NCI-H748 (cell line): ENCODE measurements around the gene C8G.

Source experiments
- DNase-seq: peaks from one replicate; lab custom pipeline; 2025; ENCODE audit not compliant: unreplicated experiment; lab: John Stamatoyannopoulos, UW

The C8G gene

GRCh38 chr9:136920069-136920468 lies 25.0 kb upstream of the C8G start:
- no peak for DNase-seq

- no peak for DNase-seq
These were observed 24.3 kb upstream of the C8G start for GRCh38 chr9:136920734-136921231.

- no peak for DNase-seq
These were observed 23.7 kb upstream of the C8G start for GRCh38 chr9:136921307-136921706.

DNA sequence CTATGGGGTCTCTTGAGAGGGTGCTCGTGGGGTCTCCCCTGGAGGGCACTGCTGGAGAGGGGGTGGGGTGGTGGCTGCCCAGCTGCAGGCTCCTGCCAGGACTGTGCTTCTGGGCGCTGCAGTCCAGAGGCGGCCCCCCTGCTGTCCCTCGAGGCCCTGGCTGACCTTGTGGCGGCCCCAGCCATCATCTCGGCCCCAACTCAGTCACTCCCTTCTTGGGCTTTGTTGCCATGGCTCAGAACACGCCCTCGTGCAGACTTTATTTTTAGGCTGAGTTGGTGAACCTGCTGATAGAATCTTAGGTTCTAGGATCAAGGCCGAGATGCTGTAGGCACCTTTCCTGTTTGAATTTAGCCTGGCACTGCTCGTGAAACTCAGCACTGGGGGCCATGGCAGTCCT lies 23.3 kb upstream of the C8G start:
- no peak for DNase-seq

- DNase-seq, result no peak
These were observed 22.5 kb upstream of the C8G start for GRCh38 chr9:136922540-136922939.

GRCh38 chr9:136923881-136924280 lies 21.2 kb upstream of the C8G start:
- no peak for DNase-seq

DNA sequence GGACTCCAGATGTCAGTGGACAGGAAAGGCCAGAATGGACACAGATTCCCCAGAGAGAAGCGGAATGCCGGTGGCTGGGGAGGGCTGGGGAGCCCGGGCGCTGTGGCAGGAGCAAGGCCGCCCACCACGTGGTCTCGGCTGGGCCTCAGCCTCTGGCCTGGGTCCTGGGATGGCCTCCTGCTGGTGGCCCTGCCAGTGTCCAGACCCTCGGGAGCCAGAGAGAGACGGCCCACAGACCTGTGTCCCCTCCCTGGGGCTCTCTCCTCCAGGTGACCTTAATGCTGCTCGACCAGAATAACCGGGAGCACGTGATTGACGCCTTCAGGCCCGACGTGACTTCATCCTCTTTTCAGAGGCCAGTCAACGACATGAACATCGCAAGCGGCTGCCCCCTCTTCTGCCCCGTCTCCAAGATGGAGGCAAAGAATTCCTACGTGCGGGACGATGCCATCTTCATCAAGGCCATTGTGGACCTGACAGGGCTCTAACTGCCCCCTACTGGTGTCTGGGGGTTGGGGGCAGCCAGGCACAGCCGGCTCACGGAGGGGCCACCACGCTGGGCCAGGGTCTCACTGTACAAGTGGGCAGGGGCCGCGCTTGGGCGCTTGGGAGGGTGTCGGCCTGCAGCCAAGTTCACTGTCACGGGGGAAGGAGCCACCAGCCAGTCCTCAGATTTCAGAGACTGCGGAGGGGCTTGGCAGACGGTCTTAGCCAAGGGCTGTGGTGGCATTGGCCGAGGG lies 19.5 kb upstream of the C8G start:
- no peak for DNase-seq

DNA sequence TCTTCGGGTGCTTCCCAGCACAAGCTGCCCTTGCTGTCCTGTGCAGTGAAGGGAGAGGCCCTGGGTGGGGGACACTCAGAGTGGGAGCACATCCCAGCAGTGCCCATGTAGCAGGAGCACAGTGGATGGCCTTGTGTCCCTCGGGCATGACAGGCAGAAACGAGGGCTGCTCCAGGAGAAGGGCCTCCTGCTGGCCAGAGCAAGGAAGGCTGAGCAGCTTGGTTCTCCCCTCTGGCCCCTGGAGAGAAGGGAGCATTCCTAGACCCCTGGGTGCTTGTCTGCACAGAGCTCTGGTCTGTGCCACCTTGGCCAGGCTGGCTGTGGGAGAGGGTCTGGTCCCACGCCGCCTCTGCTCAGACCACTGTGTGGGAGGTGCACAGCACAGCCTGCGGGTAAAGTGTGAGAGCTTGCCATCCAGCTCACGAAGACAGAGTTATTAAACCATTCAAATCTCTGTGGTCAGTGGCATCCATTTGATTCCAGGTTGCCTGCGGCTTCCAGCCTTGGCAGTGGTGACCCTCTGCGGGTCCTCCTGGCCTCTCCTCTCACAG lies 18.8 kb upstream of the C8G start:
- no peak for DNase-seq

DNA sequence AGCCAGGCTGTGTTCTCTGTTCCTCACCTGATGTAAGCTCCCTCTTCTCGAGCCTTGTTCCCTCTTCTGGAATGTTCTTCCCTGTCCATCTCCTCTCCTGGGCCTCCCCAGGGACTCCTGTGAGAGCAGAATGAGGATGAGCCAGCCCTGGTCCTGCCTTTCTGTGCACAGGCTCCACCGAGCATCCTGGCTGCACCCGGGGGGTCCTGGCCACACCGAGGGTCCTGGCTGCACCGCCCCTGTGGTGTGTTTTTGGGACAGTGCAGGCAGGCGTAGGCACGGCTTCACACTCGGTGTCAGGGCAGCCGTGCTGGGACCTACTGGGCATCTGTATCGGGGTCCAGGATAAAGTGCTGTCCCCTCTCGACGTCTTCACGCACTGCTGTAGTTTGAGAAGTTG lies 18.3 kb upstream of the C8G start:
- DNase-seq, result no peak

DNA sequence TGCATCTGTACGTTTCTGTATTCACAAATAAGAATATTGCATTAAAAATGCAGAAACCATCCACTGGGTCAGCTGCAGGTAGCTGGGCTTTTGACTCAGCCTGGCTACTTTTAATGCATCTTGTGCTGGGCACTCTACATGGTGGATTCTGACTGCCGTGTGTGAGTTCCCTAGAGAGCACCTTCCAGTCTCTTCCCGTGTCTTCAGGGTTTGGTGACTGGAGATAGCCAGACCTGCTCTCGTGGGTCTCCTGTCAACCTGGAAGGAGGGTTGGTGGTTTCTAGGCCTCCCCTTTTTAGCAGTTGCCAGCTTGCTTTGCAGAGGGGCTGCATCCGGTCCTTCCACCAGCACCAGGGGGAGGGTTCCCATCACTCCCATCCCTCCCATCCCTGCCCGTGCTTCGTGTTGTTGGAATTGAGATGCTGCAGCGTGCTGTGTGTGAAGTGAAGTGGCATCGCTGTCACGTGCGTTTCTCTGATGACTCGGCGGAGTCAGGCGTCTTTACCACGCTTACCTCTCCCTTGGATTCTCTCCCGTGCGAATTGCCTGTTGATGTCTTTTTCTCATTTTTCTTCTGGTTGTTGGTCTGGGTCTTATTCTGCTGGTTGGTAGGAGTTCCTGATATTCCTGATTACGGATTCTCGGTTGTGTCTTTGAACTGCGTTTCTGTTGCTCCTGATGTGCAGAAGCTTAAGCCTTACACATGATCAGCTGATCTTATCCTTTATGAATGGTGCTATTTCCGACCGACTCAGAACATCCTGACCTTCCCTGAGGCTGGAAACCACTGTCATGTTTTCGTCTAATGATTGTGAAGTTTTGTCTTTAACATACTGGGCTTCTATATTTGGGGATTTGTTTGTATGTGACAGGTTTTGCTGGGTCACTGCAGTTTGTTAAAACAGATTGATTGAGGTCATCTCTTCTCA lies 17.4 kb upstream of the C8G start:
- no peak for DNase-seq

DNA sequence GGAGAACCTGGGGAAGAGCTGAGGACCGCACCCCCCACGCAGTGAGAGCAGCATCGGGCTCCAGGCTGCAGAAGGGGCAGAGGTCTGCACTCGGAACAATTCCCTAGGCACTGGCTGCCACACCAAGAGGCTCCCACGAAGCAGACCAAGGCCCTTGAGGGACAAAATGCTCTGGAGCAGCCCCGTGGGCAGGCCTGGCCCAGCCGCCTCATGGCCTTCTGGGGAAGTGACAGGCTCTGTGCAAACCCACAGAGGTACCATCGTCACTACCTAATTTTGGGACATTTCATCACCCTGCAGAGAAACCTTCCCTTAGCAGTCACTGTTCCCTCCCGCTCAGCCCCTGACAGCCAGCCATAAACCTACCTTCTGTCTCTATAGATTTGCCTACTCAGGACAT lies 16.5 kb upstream of the C8G start:
- no peak for DNase-seq

- DNase-seq, result no peak
These were observed 15.0 kb upstream of the C8G start for GRCh38 chr9:136930014-136930413.

- DNase-seq, result no peak
These were observed 13.4 kb upstream of the C8G start for GRCh38 chr9:136931611-136932130.

DNA sequence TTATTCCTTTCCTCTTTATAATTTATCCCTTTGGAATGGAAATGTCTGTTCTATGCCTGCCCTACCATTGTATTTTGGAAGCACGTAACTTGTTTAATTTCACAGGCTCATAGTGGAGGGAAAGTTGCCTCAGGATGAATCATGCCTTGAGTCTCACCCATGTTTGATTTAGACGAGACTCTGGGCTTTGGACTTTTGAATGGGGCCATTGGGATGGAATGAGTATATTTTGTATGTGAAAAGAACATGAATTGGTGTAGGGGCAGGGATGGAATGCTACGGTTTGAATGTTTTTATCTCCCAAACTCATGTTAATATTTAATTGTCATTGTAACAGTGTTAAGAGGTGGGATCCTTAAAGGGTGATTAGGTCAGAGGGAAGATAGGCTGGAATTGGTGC lies 10.8 kb upstream of the C8G start:
- DNase-seq, result no peak

GRCh38 chr9:136935651-136936050 lies 9.4 kb upstream of the C8G start:
- no peak for DNase-seq

GRCh38 chr9:136936645-136937170 lies 8.3 kb upstream of the C8G start:
- no peak for DNase-seq

- no peak for DNase-seq
These were observed 7.6 kb upstream of the C8G start for GRCh38 chr9:136937186-136938001.

DNA sequence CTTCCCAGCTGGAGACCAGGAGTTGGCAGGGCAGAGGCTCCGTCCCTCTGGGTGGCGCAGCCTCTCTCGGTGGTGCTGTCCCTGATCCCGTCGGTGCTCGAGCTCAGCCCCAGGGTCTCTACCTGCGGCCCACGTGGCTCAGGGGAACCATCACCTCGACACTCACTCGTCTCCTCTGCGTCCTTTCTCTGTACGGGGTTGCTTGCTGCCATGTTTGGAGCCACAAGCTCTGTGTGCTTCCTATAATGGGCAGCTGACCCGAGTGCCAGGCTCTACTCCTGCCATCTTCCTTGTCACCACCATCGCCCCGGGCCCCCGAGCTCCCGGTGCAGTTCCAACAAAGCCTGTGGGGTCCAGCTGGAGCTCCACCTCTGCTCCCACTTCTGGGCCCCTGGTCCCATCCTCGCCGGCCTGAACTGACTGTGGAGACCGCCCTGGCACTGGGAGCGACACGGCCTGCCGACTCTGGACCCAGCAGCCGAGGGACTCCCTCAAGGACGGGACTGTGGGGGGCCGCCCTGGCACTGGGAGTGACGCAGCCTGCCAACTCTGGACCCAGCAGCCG lies 5.5 kb upstream of the C8G start:
- DNase-seq, result no peak

DNA sequence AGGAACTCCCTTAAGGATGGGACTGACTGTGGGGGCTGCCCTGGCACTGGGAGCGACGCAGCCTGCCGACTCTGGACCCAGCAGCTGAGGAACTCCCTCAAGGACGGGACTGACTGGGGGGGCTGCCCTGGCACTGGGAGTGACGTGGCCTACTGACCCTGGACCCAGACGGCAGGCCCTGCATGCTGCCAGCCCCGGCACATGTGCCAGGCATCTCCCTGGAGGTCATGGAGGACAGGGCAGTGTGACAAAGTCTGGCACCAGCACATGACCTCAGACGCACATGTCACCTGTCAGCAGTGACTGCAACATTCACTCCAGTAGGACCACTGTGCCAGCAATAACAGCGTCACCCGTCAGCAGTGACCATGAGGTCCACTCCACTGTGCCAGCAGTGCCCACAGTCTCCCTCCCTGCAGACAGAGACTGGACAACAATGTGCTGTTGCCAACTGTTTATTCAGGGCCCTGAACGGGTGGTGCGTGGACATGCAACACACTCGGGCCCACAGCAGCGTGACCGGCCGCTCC lies 5.0 kb upstream of the C8G start:
- no peak for DNase-seq
